OCI-LY7 (cell line): ENCODE results near the gene C4orf50. TPM values are rescaled to one million over a fixed set of nuclear protein-coding genes. Genes with fewer than 3 reads are reported as not detected.

Source experiments
- BruUV-seq: library from RNA; stranded (reverse); fragments of 400-500 nt; replicated peaks from 2 replicates; lab custom pipeline; 2021; lab: Mats Ljungman, UMichigan
- CTCF ChIA-PET: fragments of 300-600 bp; sonication (Branson Sonifier 250); formaldehyde crosslinking; loops from one replicate; lab custom pipeline; 2022; ENCODE audit warnings: antibody characterized with exemption; ENCODE audit not compliant: unreplicated experiment; lab: Charles Lee
- POLR2A ChIA-PET: fragments of 300-600 bp; sonication (Branson Sonifier 250); formaldehyde crosslinking; loops from one replicate; lab custom pipeline; 2022; ENCODE audit warnings: antibody characterized with exemption; lab: Charles Lee
- DNase-seq: peaks from one replicate; pipeline ENCODE4 v3.0.0-alpha.2; 2015; ENCODE audit warnings: low spot score
- H2AFZ ChIP-seq: fragments of 200-600 bp; sonication (generic), shearing (Covaris generic); 2 replicates; pipeline ENCODE4 v1.6.1; 2014; ENCODE audit warnings: mild to moderate bottlenecking, antibody characterized with exemption, low read length, moderate library complexity
- H3K27ac ChIP-seq: fragments of 200-600 bp; sonication (generic); 2 replicates; pipeline ENCODE4 v1.5.1; 2014; ENCODE audit warnings: mixed run types, low read depth, mild to moderate bottlenecking, moderate library complexity, low read length, inconsistent platforms; ENCODE audit not compliant: poor library complexity, severe bottlenecking
- H3K36me3 ChIP-seq: fragments of 200-600 bp; sonication (generic); 2 replicates; pipeline ENCODE4 v1.6.1; 2014; ENCODE audit warnings: mild to moderate bottlenecking, antibody characterized with exemption, low read length, moderate library complexity, mixed read lengths; ENCODE audit not compliant: insufficient read depth
- H3K4me1 ChIP-seq: fragments of 200-600 bp; sonication (generic); 2 replicates; pipeline ENCODE4 v1.5.1; 2014; ENCODE audit warnings: mild to moderate bottlenecking, low read length; ENCODE audit not compliant: insufficient read depth, poor library complexity, severe bottlenecking
- H3K4me2 ChIP-seq: fragments of 200-600 bp; sonication (generic); 2 replicates; pipeline ENCODE4 v1.6.1; 2014; ENCODE audit warnings: mild to moderate bottlenecking, low read length
- H3K4me3 ChIP-seq: fragments of 200-600 bp; sonication (generic); 2 replicates; pipeline ENCODE4 v1.5.1; 2014; ENCODE audit warnings: mild to moderate bottlenecking, low read depth, low read length; ENCODE audit not compliant: poor library complexity, severe bottlenecking
- H3K79me2 ChIP-seq: fragments of 200-600 bp; sonication (generic); 2 replicates; pipeline ENCODE4 v1.6.1; 2016; ENCODE audit warnings: low read depth, mild to moderate bottlenecking, low read length, moderate library complexity, mixed read lengths; ENCODE audit not compliant: insufficient read depth
- H3K9me2 ChIP-seq: fragments of 200-600 bp; sonication (generic); 2 replicates; pipeline ENCODE4 v1.6.1; 2016; ENCODE audit warnings: mild to moderate bottlenecking, low read length, mixed read lengths; ENCODE audit not compliant: insufficient read depth
- H3K9me3 ChIP-seq: fragments of 200-600 bp; sonication (generic); 2 replicates; pipeline ENCODE4 v1.6.1; 2014; ENCODE audit warnings: mild to moderate bottlenecking, mixed run types, low read length, mixed read lengths
- H4K20me1 ChIP-seq: fragments of 200-600 bp; sonication (generic); 2 replicates; pipeline ENCODE4 v1.6.1; 2014; ENCODE audit warnings: mild to moderate bottlenecking, antibody characterized with exemption, low read length, moderate library complexity, mixed read lengths; ENCODE audit not compliant: insufficient read depth
- CTCF ChIP-seq: fragments of 200-600 bp; sonication (generic); conservative IDR thresholded peaks from 2 replicates; pipeline ENCODE4 v1.5.1; 2014; ENCODE audit warnings: mild to moderate bottlenecking, antibody characterized with exemption, low read length, moderate library complexity, mixed read lengths
- EZH2phosphoT487 ChIP-seq: fragments of 200-600 bp; sonication (generic); IDR thresholded peaks from 2 replicates; pipeline ENCODE4 v1.6.1; 2018; ENCODE audit warnings: low read depth, borderline replicate concordance, mild to moderate bottlenecking, mixed run types, antibody characterized with exemption, low read length, moderate library complexity, mixed read lengths
- intact Hi-C: fragments of 100-400 bp; cut with micrococcal nuclease; formaldehyde crosslinking; loops from one replicate; pipeline ENCODE4 v1.10.0; 2022; ENCODE audit not compliant: unreplicated experiment
- total RNA-seq, 2 experiments: library from RNA; depleted of rRNA in 1 of 2; stranded (reverse); fragments of >200 nt in 1 of 2; shearing (Covaris generic) in 1 of 2; gene quantifications; 2 replicates each; pipeline ENCODE4 v1.2.3, GENCODE V29; 2014 to 2022

The C4orf50 gene
- total RNA-seq, 2 experiments from 2014 or later = 0.06 TPM; not detected in 1

GRCh38 chr4:5882947-5883346 lies 135.3 kb downstream of the C4orf50 start:
- no peak for TF ChIP-seq CTCF
- no peak for TF ChIP-seq EZH2phosphoT487
- Histone ChIP-seq H3K9me2 (no peaks in the 10 kb centered on the region), H3K4me3 (no peak overlapping the region), H3K9me3 (no peaks in the 10 kb centered on the region), H3K4me1 (no peaks in the 10 kb centered on the region), H3K27ac (no peak overlapping the region), H3K4me2 (no peak overlapping the region), H2AFZ (no peak overlapping the region), H3K36me3 (no peaks in the 10 kb centered on the region), H3K79me2 (no peaks in the 10 kb centered on the region), H4K20me1 (no peaks in the 10 kb centered on the region)
- no TSS peak for BruUV-seq
- ChIA-PET POLR2A (interaction anchor here (1.4 kb wide), 1 partner anchor 17 kb away, joined by 3 read pairs; no protein-coding TSS in a partner anchor), CTCF (no interaction called here)
- DNase-seq = no peak
- intact Hi-C loops = no loop called here

GRCh38 chr4:5881340-5881739 lies 136.9 kb downstream of the C4orf50 start:
- Histone ChIP-seq H3K9me2 (no peaks in the 10 kb centered on the region), H3K4me1 (no peaks in the 10 kb centered on the region), H3K36me3 (no peaks in the 10 kb centered on the region), H2AFZ (no peak overlapping the region), H3K79me2 (no peaks in the 10 kb centered on the region), H4K20me1 (no peaks in the 10 kb centered on the region), H3K27ac (no peak overlapping the region), H3K4me3 (no peak overlapping the region), H3K9me3 (no peaks in the 10 kb centered on the region), H3K4me2 (no peak overlapping the region)
- DNase-seq = no peak
- TF ChIP-seq EZH2phosphoT487 = no peak
- TF ChIP-seq CTCF = no peak
- intact Hi-C loops = no loop called here
- no TSS peak for BruUV-seq
- ChIA-PET POLR2A (no interaction called here), CTCF (no interaction called here)

GRCh38 chr4:5878359-5878758 lies 139.9 kb downstream of the C4orf50 start:
- no peak for DNase-seq
- Histone ChIP-seq H3K9me3 (no peaks in the 10 kb centered on the region), H3K4me2 (no peak overlapping the region), H3K4me3 (no peak overlapping the region), H3K4me1 (no peaks in the 10 kb centered on the region), H3K27ac (no peak overlapping the region), H2AFZ (no peak overlapping the region), H3K9me2 (no peaks in the 10 kb centered on the region), H4K20me1 (no peaks in the 10 kb centered on the region), H3K79me2 (no peaks in the 10 kb centered on the region), H3K36me3 (no peaks in the 10 kb centered on the region)
- POLR2A ChIA-PET = no interaction called here
- CTCF ChIA-PET = interaction anchor here (0.5 kb wide), 1 partner anchor 697 kb away, joined by 5 read pairs; no protein-coding TSS in a partner anchor
- BruUV-seq = no TSS peak
- intact Hi-C loops = no loop called here
- TF ChIP-seq CTCF (no peak), EZH2phosphoT487 (no peak)
